OCI-LY7 (cell line): Measurements from ENCODE around the gene ABCC1.

Experiments used
- EZH2phosphoT487 ChIP-seq: fragments of 200-600 bp; sonication (generic); IDR thresholded peaks from 2 replicates; pipeline ENCODE4 v1.6.1; 2018; ENCODE audit warnings: low read depth, borderline replicate concordance, mild to moderate bottlenecking, mixed run types, antibody characterized with exemption, low read length, moderate library complexity, mixed read lengths
- TF ChIP-seq, protein P1 (sequence below): fragments of 200-600 bp; sonication (generic); conservative IDR thresholded peaks from 2 replicates; pipeline ENCODE4 v1.5.1; 2014; ENCODE audit warnings: mild to moderate bottlenecking, antibody characterized with exemption, low read length, moderate library complexity, mixed read lengths

GRCh38 chr16:15993541-15993940 lies 44.1 kb downstream of the ABCC1 start:
- TF ChIP-seq, protein P1, sequence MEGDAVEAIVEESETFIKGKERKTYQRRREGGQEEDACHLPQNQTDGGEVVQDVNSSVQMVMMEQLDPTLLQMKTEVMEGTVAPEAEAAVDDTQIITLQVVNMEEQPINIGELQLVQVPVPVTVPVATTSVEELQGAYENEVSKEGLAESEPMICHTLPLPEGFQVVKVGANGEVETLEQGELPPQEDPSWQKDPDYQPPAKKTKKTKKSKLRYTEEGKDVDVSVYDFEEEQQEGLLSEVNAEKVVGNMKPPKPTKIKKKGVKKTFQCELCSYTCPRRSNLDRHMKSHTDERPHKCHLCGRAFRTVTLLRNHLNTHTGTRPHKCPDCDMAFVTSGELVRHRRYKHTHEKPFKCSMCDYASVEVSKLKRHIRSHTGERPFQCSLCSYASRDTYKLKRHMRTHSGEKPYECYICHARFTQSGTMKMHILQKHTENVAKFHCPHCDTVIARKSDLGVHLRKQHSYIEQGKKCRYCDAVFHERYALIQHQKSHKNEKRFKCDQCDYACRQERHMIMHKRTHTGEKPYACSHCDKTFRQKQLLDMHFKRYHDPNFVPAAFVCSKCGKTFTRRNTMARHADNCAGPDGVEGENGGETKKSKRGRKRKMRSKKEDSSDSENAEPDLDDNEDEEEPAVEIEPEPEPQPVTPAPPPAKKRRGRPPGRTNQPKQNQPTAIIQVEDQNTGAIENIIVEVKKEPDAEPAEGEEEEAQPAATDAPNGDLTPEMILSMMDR = no peak
- no peak for TF ChIP-seq EZH2phosphoT487
